Measurements from ENCODE around the gene TEX14.

GRCh38 chr17:58691701-58692238 is at the start of gene TEX14:
- no peak for TF ChIP-seq CTCF (conservative IDR thresholded peaks at IDR 0.05 in 1 of 2, IDR thresholded peaks at IDR 0.05 in 1 of 2; ENCODE audit: low read depth in 1 of 2, low read length in 2 of 2)
- TF ChIP-seq EZH2 (IDR thresholded peaks at IDR 0.05; ENCODE audit: low read length, missing control alignments) = no peak

Data from fibroblast of lung (primary cell).